Panc1 (cell line): ENCODE results near the gene RAP1GAP2. TPM values are rescaled to one million over a fixed set of nuclear protein-coding genes. Genes with fewer than 3 reads are reported as not detected.

Source experiments
- ATAC-seq: fragments of 200-7000 bp; cut with Tn5 transposase; 2 replicates; pipeline ENCODE4 v1.9.1; 2020; ENCODE audit warnings: mild to moderate bottlenecking, moderate library complexity
- BruUV-seq: library from RNA; stranded (reverse); fragments of 400-500 nt; replicated peaks from 2 replicates; lab custom pipeline; 2021; lab: Mats Ljungman, UMichigan
- CTCF ChIA-PET: fragments of 300-600 bp; sonication (Branson Sonifier 250); formaldehyde crosslinking; loops from one replicate; lab custom pipeline; 2022; ENCODE audit warnings: antibody characterized with exemption; lab: Charles Lee
- POLR2A ChIA-PET: fragments of 300-600 bp; sonication (Branson Sonifier 250); formaldehyde crosslinking; loops from one replicate; lab custom pipeline; 2022; ENCODE audit warnings: antibody characterized with exemption; lab: Charles Lee
- DNase-seq: peaks from one replicate; pipeline ENCODE4 v3.0.0-alpha.2; 2010; ENCODE audit warnings: low read depth, low spot score
- H3K27ac ChIP-seq: 2 replicates; pipeline ENCODE4 v1.5.1; 2011; ENCODE audit warnings: mild to moderate bottlenecking, low read length, inconsistent platforms
- H3K27me3 ChIP-seq: fragments of 200-500 bp; sonication (Bioruptor generic); 2 replicates; pipeline ENCODE4 v1.6.0; 2014; ENCODE audit warnings: low read length, inconsistent platforms; ENCODE audit not compliant: control insufficient read depth, insufficient read depth
- H3K36me3 ChIP-seq: fragments of 200-500 bp; sonication (Bioruptor generic); 2 replicates; pipeline ENCODE4 v1.5.1; 2014; ENCODE audit warnings: inconsistent platforms, mild to moderate bottlenecking, low read length, moderate library complexity; ENCODE audit not compliant: control insufficient read depth, insufficient read depth
- H3K4me1 ChIP-seq: 2 replicates; pipeline ENCODE4 v1.5.1; 2011; ENCODE audit warnings: inconsistent platforms, mild to moderate bottlenecking, low read length, moderate library complexity; ENCODE audit not compliant: control insufficient read depth, insufficient read depth
- H3K4me3 ChIP-seq, 2 experiments: 2 replicates each; pipeline ENCODE4 v1.5.1; 2011 to 2012; ENCODE audit warnings: low read depth in 2 of 2, low read length in 2 of 2, mild to moderate bottlenecking in 2 of 2, inconsistent platforms in 1 of 2, moderate library complexity in 1 of 2
- H3K9me3 ChIP-seq: fragments of 200-500 bp; sonication (Bioruptor generic); 2 replicates; pipeline ENCODE4 v1.5.1; 2014; ENCODE audit warnings: low read depth, mild to moderate bottlenecking, inconsistent platforms, low read length, moderate library complexity; ENCODE audit not compliant: control insufficient read depth, insufficient read depth
- CTCF ChIP-seq: fragments of 450-650 bp; IDR thresholded peaks from 2 replicates; pipeline ENCODE4 v1.5.1; 2017; ENCODE audit warnings: mild to moderate bottlenecking
- POLR2AphosphoS5 ChIP-seq: IDR thresholded peaks from 2 replicates; pipeline ENCODE4 v1.6.1; 2012; ENCODE audit warnings: mild to moderate bottlenecking, low read depth, low read length, moderate library complexity
- REST ChIP-seq, 2 experiments: IDR thresholded peaks; 2 replicates each; pipeline ENCODE4 v1.6.1; 2011 to 2012; ENCODE audit warnings: low read depth in 2 of 2, control low read depth in 1 of 2, low read length in 1 of 2, mild to moderate bottlenecking in 1 of 2, moderate library complexity in 1 of 2; ENCODE audit not compliant: insufficient read depth in 1 of 2
- SIN3A ChIP-seq: IDR thresholded peaks from 2 replicates; pipeline ENCODE4 v1.6.1; 2012; ENCODE audit warnings: low read depth, mild to moderate bottlenecking, low read length, moderate library complexity, borderline replicate concordance; ENCODE audit not compliant: insufficient read depth
- TCF7L2 ChIP-seq: IDR thresholded peaks from 2 replicates; pipeline ENCODE4 v1.6.1; 2011; ENCODE audit warnings: mild to moderate bottlenecking, low read depth, low read length, inconsistent platforms
- in situ Hi-C: cut with HindIII; loops from 2 replicates; pipeline ENCODE4 v1.10.0; 2016; ENCODE audit warnings: low sequenced_read_pairs, low pct_unique_long_range_greater_than_20kb
- intact Hi-C: fragments of 100-400 bp; cut with micrococcal nuclease; formaldehyde crosslinking; loops from one replicate; pipeline ENCODE4 v1.10.0; 2022; ENCODE audit not compliant: unreplicated experiment
- total RNA-seq: library from RNA; stranded (reverse); gene quantifications from one replicate; pipeline ENCODE4 v1.2.1, GENCODE V29; 2021; ENCODE audit not compliant: unreplicated experiment

The RAP1GAP2 gene
- total RNA-seq, 1 experiment from 2014 or later: 10.0 TPM

GRCh38 chr17:2926019-2926650 is 129.9 kb downstream of the RAP1GAP2 start:
- BruUV-seq: no TSS peak
- ChIA-PET CTCF (no interaction called here), POLR2A (interaction anchor here (0.6 kb wide), 1 partner anchor 19 kb away, joined by 3 read pairs; no protein-coding TSS in a partner anchor)
- Histone ChIP-seq H3K4me1 (no peaks in the 10 kb centered on the region), H3K36me3 (no peaks in the 10 kb centered on the region), H3K27me3 (no peaks in the 10 kb centered on the region), H3K27ac (no peak overlapping the region), H3K9me3 (no peaks in the 10 kb centered on the region), H3K4me3 (no peak overlapping the region)
- TF ChIP-seq SIN3A (no peak), CTCF (no peak), POLR2AphosphoS5 (no peak), TCF7L2 (no peak), REST (IDR thresholded peaks at IDR 0.05; ENCODE audit: insufficient read depth in 1 of 2, low read depth in 2 of 2, low read length in 1 of 2) (no peak)
- DNase-seq (no peak), ATAC-seq (peak; percentile 69)
- in situ Hi-C loops (no loop called here), intact Hi-C loops (no loop called here)

GRCh38 chr17:2928294-2928890 is 132.2 kb downstream of the RAP1GAP2 start:
- no peak for DNase-seq
- Histone ChIP-seq H3K27ac (no peak overlapping the region), H3K9me3 (no peaks in the 10 kb centered on the region), H3K4me3 (no peak overlapping the region), H3K4me1 (no peaks in the 10 kb centered on the region), H3K27me3 (no peaks in the 10 kb centered on the region), H3K36me3 (no peaks in the 10 kb centered on the region)
- TF ChIP-seq CTCF (no peak), POLR2AphosphoS5 (no peak), SIN3A (no peak), TCF7L2 (no peak), REST (IDR thresholded peaks at IDR 0.05; ENCODE audit: insufficient read depth in 1 of 2, low read depth in 2 of 2, low read length in 1 of 2) (no peak)
- ChIA-PET CTCF (interaction anchor here (0.5 kb wide), 1 partner anchor 68 kb away, joined by 3 read pairs; no protein-coding TSS in a partner anchor), POLR2A (no interaction called here)
- intact Hi-C loops: no loop called here
- no peak for ATAC-seq
- in situ Hi-C loops: no loop called here
- BruUV-seq: no TSS peak
